ENCODE measurements around the gene MYL4.
"Not testable (repeated sequence)": the region's sequence is repeated elsewhere in the genome, so short reads cannot be mapped to it uniquely, and the experiment has no call there.

MYL4 gene
- total RNA-seq = 0 to 0.10 (median 0) reads per million in 9 experiments

GRCh38 chr17:47208744-47209488, at the start of gene MYL4:
TSS of gene MYL4 (plus strand) at chr17:47209348. CDS start at chr17:47209423, 75 bp downstream.
- Mint-ChIP-seq H3K4me3 (no peak within 1 kb of the TSS), H3K9me3 (no peaks in the 10 kb centered on the region), H3K27me3 (no peaks in the 10 kb centered on the region), H3K4me1 (ENCODE audit: low read depth in 2 of 2) (peaks cover 31 to 40% of the 10 kb centered on the region in 2 donors), H3K36me3 (ENCODE audit: insufficient read depth) (peaks cover 3% of the 10 kb centered on the region), H3K27ac (no peak within 1 kb of the TSS)
- no peak for DNase-seq
- no peak for ATAC-seq (replicated peaks)

- H3K36me3 Mint-ChIP-seq (ENCODE audit: insufficient read depth) = peaks cover 54% of the 10 kb centered on the region
- no peak for ATAC-seq (replicated peaks)
- peaks cover 6 to 14% of the 10 kb centered on the region in 2 donors for H3K4me1 Mint-ChIP-seq (ENCODE audit: low read depth in 2 of 2)
- H3K4me3 Mint-ChIP-seq = peak overlapping the region in 1 of 2 donors; percentile 3
- H3K9me3 Mint-ChIP-seq = no peaks in the 10 kb centered on the region
- no peaks in the 10 kb centered on the region for H3K27me3 Mint-ChIP-seq
- DNase-seq = no peak
- peak overlapping the region; percentile 6 to 26 for H3K27ac Mint-ChIP-seq
Measured at GRCh38 chr17:47162013-47162622, 47.0 kb upstream of the MYL4 start.

GRCh38 chr17:47164263-47164662, 44.9 kb upstream of the MYL4 start:
- Mint-ChIP-seq H3K4me3 (no peak overlapping the region), H3K9me3 (no peaks in the 10 kb centered on the region), H3K27ac (peak overlapping the region; percentile 17 to 46), H3K27me3 (no peaks in the 10 kb centered on the region), H3K36me3 (ENCODE audit: insufficient read depth) (peaks cover 58% of the 10 kb centered on the region), H3K4me1 (ENCODE audit: low read depth in 2 of 2) (peaks cover 8 to 21% of the 10 kb centered on the region in 2 donors)
- ATAC-seq (replicated peaks) (no peak), DNase-seq (no peak)

GRCh38 chr17:47165137-47165536, 44.0 kb upstream of the MYL4 start:
- no peak overlapping the region for H3K4me3 Mint-ChIP-seq
- H3K9me3 Mint-ChIP-seq = no peaks in the 10 kb centered on the region
- peaks cover 8 to 23% of the 10 kb centered on the region in 2 donors for H3K4me1 Mint-ChIP-seq (ENCODE audit: low read depth in 2 of 2)
- H3K36me3 Mint-ChIP-seq (ENCODE audit: insufficient read depth) = peaks cover 57% of the 10 kb centered on the region
- DNase-seq (no peak), ATAC-seq (replicated peaks) (no peak)
- H3K27ac Mint-ChIP-seq = peak overlapping the region in 1 of 2 donors; percentile 46
- H3K27me3 Mint-ChIP-seq = no peaks in the 10 kb centered on the region

GRCh38 chr17:47166854-47167253, 42.3 kb upstream of the MYL4 start:
- ATAC-seq (replicated peaks); DNase-seq; H3K27me3 Mint-ChIP-seq; H3K9me3 Mint-ChIP-seq; H3K4me3 Mint-ChIP-seq: not testable (repeated sequence)
- H3K27ac Mint-ChIP-seq = peak overlapping the region in 1 of 2 donors; percentile 15
- peaks cover 52% of the 10 kb centered on the region for H3K36me3 Mint-ChIP-seq (ENCODE audit: insufficient read depth)
- peaks cover 14 to 30% of the 10 kb centered on the region in 2 donors for H3K4me1 Mint-ChIP-seq (ENCODE audit: low read depth in 2 of 2)

GRCh38 chr17:47168896-47169295, 40.3 kb upstream of the MYL4 start:
- not testable (repeated sequence) for H3K27me3 Mint-ChIP-seq; DNase-seq; ATAC-seq (replicated peaks); H3K9me3 Mint-ChIP-seq; H3K4me3 Mint-ChIP-seq
- peaks cover 10 to 31% of the 10 kb centered on the region in 2 donors for H3K4me1 Mint-ChIP-seq (ENCODE audit: low read depth in 2 of 2)
- peak overlapping the region in 1 of 2 donors; percentile 10 for H3K27ac Mint-ChIP-seq
- H3K36me3 Mint-ChIP-seq (ENCODE audit: insufficient read depth) = peaks cover 55% of the 10 kb centered on the region

- Mint-ChIP-seq H3K27me3 (no peaks in the 10 kb centered on the region), H3K4me1 (ENCODE audit: low read depth in 2 of 2) (peaks cover 11 to 42% of the 10 kb centered on the region in 2 donors), H3K27ac (peak overlapping the region in 1 of 2 donors; percentile 1), H3K4me3 (no peak overlapping the region), H3K9me3 (no peaks in the 10 kb centered on the region), H3K36me3 (ENCODE audit: insufficient read depth) (peaks cover 54% of the 10 kb centered on the region)
- no peak for ATAC-seq (replicated peaks)
- DNase-seq = no peak
Measured at GRCh38 chr17:47170710-47171109, 38.4 kb upstream of the MYL4 start.

GRCh38 chr17:47172696-47173565, 36.2 kb upstream of the MYL4 start:
- Mint-ChIP-seq H3K4me3 (no peak overlapping the region), H3K27ac (peak overlapping the region in 1 of 2 donors; percentile 11), H3K27me3 (no peaks in the 10 kb centered on the region), H3K9me3 (no peaks in the 10 kb centered on the region), H3K36me3 (ENCODE audit: insufficient read depth) (peaks cover 43% of the 10 kb centered on the region), H3K4me1 (ENCODE audit: low read depth in 2 of 2) (peaks cover 20 to 44% of the 10 kb centered on the region in 2 donors)
- DNase-seq (no peak), ATAC-seq (replicated peaks) (no peak)

GRCh38 chr17:47174823-47175222, 34.3 kb upstream of the MYL4 start:
- H3K27me3 Mint-ChIP-seq; DNase-seq; ATAC-seq (replicated peaks); H3K9me3 Mint-ChIP-seq; H3K4me3 Mint-ChIP-seq: not testable (repeated sequence)
- peaks cover 25 to 44% of the 10 kb centered on the region in 2 donors for H3K4me1 Mint-ChIP-seq (ENCODE audit: low read depth in 2 of 2)
- peaks cover 35% of the 10 kb centered on the region for H3K36me3 Mint-ChIP-seq (ENCODE audit: insufficient read depth)
- peak overlapping the region in 1 of 2 donors; percentile 54 for H3K27ac Mint-ChIP-seq

GRCh38 chr17:47176389-47176826, 32.7 kb upstream of the MYL4 start:
- no peaks in the 10 kb centered on the region for H3K27me3 Mint-ChIP-seq
- ATAC-seq (replicated peaks) (no peak), DNase-seq (no peak)
- H3K27ac Mint-ChIP-seq = peak overlapping the region; percentile 16 to 41
- no peak overlapping the region for H3K4me3 Mint-ChIP-seq
- H3K9me3 Mint-ChIP-seq = no peaks in the 10 kb centered on the region
- H3K36me3 Mint-ChIP-seq (ENCODE audit: insufficient read depth) = peaks cover 39% of the 10 kb centered on the region
- peaks cover 22 to 42% of the 10 kb centered on the region in 2 donors for H3K4me1 Mint-ChIP-seq (ENCODE audit: low read depth in 2 of 2)

- Mint-ChIP-seq H3K4me1 (ENCODE audit: low read depth in 2 of 2) (peaks cover 26 to 46% of the 10 kb centered on the region in 2 donors), H3K4me3 (no peak overlapping the region), H3K9me3 (no peaks in the 10 kb centered on the region), H3K36me3 (ENCODE audit: insufficient read depth) (peaks cover 42% of the 10 kb centered on the region), H3K27me3 (no peaks in the 10 kb centered on the region), H3K27ac (peak overlapping the region in 1 of 2 donors; percentile 56)
- DNase-seq = no peak
- ATAC-seq (replicated peaks) = no peak
Measured at GRCh38 chr17:47177261-47177660, 31.9 kb upstream of the MYL4 start.

GRCh38 chr17:47179141-47179540, 30.0 kb upstream of the MYL4 start:
- DNase-seq (no peak), ATAC-seq (replicated peaks) (no peak)
- H3K9me3 Mint-ChIP-seq = no peaks in the 10 kb centered on the region
- H3K4me1 Mint-ChIP-seq (ENCODE audit: low read depth in 2 of 2) = peaks cover 28 to 49% of the 10 kb centered on the region in 2 donors
- no peak overlapping the region for H3K4me3 Mint-ChIP-seq
- H3K27me3 Mint-ChIP-seq = no peaks in the 10 kb centered on the region
- H3K27ac Mint-ChIP-seq = peak overlapping the region in 1 of 2 donors; percentile 52
- H3K36me3 Mint-ChIP-seq (ENCODE audit: insufficient read depth) = peaks cover 34% of the 10 kb centered on the region

- H3K36me3 Mint-ChIP-seq (ENCODE audit: insufficient read depth) = peaks cover 33% of the 10 kb centered on the region
- peak overlapping the region in 1 of 2 donors; percentile 6 for H3K27ac Mint-ChIP-seq
- peaks cover 30 to 49% of the 10 kb centered on the region in 2 donors for H3K4me1 Mint-ChIP-seq (ENCODE audit: low read depth in 2 of 2)
- no peaks in the 10 kb centered on the region for H3K27me3 Mint-ChIP-seq
- no peaks in the 10 kb centered on the region for H3K9me3 Mint-ChIP-seq
- H3K4me3 Mint-ChIP-seq = no peak overlapping the region
- DNase-seq (no peak), ATAC-seq (replicated peaks) (no peak)
Measured at GRCh38 chr17:47180337-47180736, 28.8 kb upstream of the MYL4 start.

All from effector memory CD8-positive, alpha-beta T cell (primary cell).